Left lobe of liver (tissue), 2 donors: Measurements from ENCODE around the gene ELOVL5. TPM values are rescaled to one million over a fixed set of nuclear protein-coding genes. Genes with fewer than 3 reads are reported as not detected.
"Not testable (repeated sequence)": the region's sequence is repeated elsewhere in the genome, so short reads cannot be mapped to it uniquely, and the experiment has no call there.

Experiments
- ATAC-seq: fragments of 200-7000 bp; cut with Tn5 transposase; one replicate; pipeline ENCODE4 v1.9.1; 2020; ENCODE audit warnings: mild to moderate bottlenecking, moderate library complexity
- DNase-seq: peaks from one replicate; pipeline ENCODE4 v3.0.0-alpha.2; 2020; ENCODE audit warnings: low spot score
- total RNA-seq: library from RNA; stranded (reverse); gene quantifications from one replicate; pipeline ENCODE4 v1.2.1, GENCODE V29; 2021
- donor health status: DM: no; HTN: no; CAD: no; lungs with moderate emphysema.
- donor health status: DM: no; HTN: yes; CAD: no.

Gene ELOVL5
- total RNA-seq = 54.4 TPM

DNA sequence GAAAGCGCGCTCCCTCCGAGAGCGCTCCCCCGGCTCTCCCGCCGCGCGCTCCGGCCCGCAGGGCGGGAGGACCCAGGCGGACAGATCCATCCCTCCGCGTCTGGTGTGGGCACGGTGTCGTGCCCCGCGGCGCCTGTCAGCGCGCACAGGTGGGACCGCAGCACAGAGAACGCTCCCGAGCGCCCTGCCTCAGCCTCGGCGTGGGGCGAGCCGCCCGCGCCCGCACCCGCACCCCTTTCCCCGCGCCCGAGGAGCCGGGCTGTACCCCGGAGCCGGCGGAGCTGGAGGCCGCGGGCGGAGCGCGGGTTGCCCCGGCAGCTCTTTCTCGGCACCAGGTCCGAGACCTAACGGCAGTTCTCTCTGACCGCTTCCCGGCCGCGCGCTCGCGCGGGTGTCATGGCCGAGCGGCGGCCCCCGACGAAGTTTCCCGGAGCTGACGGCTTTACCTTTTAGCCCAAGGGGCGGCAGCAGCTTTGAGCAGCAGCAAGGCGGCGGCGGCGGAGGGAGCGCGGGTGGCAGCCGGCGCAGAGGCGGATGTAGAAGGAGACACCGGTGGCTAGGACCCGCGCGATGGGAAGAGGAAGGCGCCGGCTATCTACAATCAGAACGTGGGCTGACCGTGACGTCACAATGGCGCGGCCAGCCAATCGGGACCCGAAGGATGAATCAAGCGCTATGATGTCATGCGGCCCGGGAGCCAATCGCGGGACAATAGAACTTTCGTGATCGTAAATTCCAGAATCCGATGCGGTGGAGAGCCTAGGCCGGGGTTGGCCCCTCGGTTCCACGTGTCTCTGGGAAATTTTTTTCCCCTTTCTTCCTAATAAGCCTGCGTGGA lies at the start of gene ELOVL5:
ELOVL5 (minus strand) TSS at position 580 of the 838 bp plus-strand sequence. CDS start 53,251 bp downstream, outside the sequence.
- peak; percentile 76 for ATAC-seq
- peak; percentile 97 for DNase-seq

DNA sequence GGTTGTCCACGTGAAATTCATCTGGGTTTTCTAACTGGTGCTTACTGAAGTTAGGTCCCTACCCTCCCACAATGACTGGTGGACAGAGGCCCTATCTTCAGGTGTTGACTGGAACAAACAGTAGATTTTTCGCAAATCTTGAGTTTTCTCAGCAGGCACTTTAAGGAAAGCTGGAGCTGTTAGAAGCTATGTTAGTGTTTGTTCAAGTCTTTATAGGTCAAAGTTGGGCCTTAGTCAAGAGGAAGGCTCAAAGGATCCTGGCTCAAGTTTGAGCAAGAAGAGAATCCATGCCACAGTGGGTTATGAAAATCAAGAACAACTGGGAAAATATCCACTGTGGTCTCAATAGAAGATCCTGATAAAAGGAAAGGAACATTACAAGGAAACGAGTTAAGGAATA lies 48.5 kb upstream of the ELOVL5 start:
- no peak for DNase-seq
- ATAC-seq = no peak

DNA sequence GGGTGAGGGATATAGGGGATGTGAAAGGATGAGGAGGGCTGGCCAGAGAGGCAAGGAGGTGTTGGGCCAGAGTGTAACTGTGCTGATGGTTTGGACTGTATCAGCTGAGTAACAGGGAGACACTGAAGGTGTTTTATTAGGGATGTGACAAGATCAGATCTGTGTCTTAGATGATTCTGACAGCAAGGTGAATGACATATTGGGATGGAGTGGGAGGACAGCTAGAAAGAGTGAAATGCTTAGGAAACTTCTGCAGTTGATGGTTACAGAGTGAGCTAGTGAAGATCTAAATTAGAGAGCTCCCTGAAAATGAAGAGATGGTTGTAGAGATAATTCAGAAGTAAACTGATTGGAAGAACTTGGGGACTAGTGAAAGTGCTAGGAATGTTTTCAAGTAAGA lies 47.2 kb upstream of the ELOVL5 start:
- ATAC-seq = no peak
- DNase-seq = no peak

DNA sequence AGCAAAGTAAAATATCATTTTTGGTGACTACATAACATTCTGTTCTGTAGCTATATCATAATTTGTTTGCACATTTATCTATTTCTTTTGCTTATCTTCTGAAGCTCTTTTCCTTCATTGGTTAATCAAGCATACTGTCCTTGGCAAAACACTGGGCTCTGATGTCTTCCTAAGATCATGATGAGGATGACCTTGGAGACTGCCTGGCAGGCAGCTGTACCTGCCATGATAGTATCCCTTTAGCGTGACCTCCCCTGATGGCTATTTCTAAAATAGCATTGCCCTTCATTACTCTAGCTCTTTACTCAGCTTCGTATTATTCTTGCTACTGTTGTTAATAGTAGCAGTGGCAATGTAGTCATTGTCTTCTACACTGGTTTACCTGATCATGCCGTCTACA lies 46.0 kb upstream of the ELOVL5 start:
- no peak for ATAC-seq
- no peak for DNase-seq

- ATAC-seq (peak; percentile 100), DNase-seq (no peak)
Measured at GRCh38 chr6:53391170-53391569, 42.4 kb upstream of the ELOVL5 start.

DNA sequence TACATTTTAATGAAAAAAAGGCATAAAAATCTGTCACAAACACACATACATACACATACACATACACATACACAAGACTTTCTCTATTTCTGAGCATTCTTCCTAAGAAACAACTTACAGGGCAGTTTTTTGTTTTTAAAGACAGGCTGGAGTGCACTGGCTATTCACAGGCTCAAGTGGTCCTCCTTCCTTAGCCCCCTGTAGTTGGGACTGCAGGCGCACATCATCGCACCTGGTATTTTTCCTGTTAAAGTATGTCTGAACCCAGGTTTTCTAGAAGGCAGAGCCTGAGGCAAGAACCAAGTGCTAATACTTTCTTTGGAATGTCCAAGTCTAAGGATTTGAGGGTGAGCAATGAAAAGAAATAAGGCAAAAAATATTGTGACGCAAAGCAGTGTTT lies 41.3 kb upstream of the ELOVL5 start:
- no peak for ATAC-seq
- no peak for DNase-seq

DNA sequence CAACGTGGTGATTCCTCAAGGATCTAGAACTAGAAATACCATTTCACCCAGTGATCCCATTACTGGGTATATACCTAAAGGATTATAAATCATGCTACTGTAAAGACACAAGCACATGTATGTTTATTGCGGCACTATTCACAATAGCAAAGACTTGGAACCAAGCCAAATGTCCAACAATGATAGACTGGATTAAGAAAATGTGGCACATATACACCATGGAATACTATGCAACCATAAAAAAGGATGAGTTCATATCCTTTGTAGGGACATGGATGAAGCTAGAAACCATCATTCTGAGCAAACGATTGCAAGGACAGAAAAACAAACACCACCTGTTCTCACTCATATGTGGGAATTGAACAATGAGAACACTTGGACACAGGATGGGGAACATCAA lies 39.9 kb upstream of the ELOVL5 start:
- DNase-seq, ATAC-seq: not testable (repeated sequence)

- DNase-seq (no peak), ATAC-seq (no peak)
Measured at GRCh38 chr6:53382421-53382820, 33.7 kb upstream of the ELOVL5 start.

DNA sequence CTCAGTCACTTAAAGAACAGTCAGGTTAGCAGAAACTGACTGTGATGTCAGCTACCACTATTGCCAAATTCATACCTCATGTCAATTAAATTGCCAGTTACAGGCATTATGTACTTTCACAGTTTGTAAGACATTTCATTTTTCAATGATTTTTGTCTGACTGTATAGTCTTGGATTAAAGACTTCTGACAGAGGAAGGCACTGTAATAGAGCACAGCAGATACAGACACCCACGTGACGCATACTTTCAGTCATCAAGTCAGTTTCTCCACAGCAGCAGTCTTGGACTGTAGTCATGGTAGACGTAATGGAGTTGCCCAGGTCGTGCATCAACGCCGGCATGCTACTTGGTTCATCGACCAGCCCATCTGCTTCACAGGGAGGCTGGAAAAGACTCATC lies 29.5 kb upstream of the ELOVL5 start:
- ATAC-seq = no peak
- no peak for DNase-seq

- ATAC-seq = peak; percentile 41
- DNase-seq = no peak
Measured at GRCh38 chr6:53377793-53378192, 29.0 kb upstream of the ELOVL5 start.

DNA sequence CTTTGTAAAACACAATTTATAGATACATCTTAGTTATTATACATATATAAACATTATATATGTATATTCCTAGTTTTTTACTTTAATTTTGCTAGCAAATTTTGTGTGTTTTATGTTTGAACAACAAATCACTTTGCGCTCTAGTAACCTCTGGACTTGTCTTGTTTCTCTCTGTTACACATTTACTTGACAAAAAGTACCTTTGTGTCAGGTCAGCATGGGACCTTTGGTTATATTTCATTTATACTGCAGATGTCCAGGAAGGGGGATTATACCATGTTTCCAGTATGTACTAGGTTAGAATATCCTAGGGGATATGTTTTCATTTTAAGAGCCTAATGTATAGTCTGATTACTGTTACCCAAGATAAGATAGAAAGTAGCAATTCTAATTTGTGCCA lies 28.5 kb upstream of the ELOVL5 start:
- ATAC-seq = peak; percentile 89

GRCh38 chr6:53376661-53377226 lies 28.0 kb upstream of the ELOVL5 start:
- DNase-seq (no peak), ATAC-seq (peak; percentile 32)

More for the DNA sequence above, 28.5 kb upstream of the ELOVL5 start:
- no peak for DNase-seq

DNA sequence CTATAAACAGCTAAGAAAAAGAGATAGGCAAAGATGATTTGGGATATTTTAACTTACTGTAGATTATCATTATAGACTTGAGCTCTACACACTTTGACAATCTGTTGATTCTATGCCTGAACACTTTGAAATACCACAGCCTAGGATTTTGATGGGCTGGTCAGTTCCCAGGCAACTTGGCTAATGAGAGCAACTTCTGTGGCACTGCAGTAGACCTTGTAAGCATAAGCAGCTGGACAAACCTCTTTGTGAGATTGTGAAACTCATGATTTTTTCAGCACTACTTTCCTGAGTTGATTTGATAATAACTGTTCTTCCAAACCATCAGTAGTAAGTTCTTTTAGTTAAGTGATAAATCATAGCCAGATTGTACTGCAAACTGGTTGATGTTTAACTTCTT lies 27.1 kb upstream of the ELOVL5 start:
- ATAC-seq (peak; percentile 76), DNase-seq (no peak)

DNA sequence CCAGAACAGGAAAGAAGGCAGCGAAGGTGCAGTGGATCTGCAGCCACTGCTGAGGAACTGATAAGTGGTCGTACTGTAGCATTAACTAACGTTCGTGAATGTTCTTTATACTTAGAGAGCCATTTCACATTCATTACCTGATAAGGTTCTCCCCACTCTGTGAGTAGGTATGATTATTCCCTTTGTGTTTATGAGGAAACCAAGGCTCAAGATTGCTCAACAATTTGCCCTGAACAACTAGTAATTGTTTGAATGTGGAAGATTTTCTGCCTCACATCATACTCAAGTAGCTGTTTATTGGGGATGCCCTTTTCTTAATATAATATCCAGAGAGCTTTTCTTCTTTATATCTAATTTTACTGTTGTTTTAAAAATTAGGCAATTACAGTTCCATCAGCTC lies 24.9 kb upstream of the ELOVL5 start:
- ATAC-seq (no peak), DNase-seq (no peak)

- DNase-seq (no peak), ATAC-seq (no peak)
Measured at GRCh38 chr6:53369876-53370515, 21.2 kb upstream of the ELOVL5 start.

DNA sequence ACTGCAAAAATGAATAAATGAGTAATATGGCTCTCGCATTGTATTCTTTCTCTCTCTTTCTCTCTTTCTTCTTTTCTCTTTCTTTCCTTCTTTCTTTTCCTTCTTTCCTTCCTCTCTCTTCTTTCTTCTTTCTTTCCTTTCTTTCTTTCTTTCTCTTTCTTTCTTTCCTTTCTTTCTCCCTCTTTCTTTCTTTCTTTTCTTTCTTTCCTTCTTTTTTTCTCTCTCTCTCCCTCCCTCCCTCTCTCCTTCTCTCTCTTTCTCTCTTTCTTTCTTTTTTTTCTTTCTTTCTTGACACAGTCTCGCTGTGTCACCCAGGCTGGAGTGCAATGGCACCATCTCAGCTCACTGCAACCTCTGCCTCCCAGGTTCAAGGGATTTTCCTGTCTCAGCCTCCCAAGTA lies 20.3 kb upstream of the ELOVL5 start:
- no peak for DNase-seq
- ATAC-seq = no peak

DNA sequence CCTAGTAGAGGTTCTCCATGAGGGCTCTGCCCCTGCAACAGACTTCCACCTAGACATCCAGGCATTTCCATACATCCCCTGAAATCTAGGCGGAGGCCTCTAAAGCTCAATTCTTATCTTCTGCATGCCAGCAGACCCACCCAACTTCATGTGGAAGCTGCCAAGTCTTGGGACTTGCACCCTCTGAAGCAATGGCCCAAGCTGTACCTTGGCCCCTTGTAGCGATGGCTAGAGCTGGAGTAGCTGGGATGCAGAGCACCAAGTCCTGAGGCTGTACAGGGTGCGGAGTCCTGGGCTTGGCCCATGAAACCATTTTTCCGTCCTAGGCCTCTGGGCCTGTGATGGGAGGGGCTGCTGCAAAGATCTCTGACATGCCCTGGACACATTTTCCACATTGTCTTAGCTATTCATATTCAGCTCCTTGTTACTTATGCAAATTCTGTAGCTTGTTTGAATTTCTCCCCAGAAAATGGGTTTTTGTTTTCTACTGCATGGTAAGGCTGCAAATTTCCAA lies 17.4 kb upstream of the ELOVL5 start:
- ATAC-seq = no peak
- no peak for DNase-seq

- ATAC-seq (no peak), DNase-seq (no peak)
Measured at GRCh38 chr6:53363341-53364079, 14.8 kb upstream of the ELOVL5 start.

DNA sequence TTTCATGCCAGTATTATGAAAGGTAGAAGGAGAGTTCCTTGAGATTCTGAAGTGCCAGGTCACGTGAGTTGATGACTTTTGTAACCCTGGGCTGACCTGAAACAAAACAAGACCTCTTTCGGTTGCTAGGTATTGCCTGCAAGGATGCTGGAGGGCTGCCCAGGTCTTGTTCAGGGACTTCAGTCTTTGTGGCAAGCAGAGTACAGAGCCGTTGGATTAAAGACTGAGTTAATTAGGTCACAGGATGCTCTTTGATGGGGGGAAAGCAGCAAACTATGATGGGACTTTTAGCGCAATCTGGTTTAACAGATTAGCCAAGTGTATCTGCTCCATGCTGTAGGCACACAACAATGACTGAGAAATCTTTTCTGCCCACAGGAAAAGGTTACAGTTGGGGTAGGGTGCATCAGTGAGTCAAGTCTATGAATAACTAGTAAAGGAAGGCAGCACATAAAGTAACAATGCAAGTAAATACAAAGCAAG lies 12.8 kb upstream of the ELOVL5 start:
- DNase-seq (no peak), ATAC-seq (no peak)

DNA sequence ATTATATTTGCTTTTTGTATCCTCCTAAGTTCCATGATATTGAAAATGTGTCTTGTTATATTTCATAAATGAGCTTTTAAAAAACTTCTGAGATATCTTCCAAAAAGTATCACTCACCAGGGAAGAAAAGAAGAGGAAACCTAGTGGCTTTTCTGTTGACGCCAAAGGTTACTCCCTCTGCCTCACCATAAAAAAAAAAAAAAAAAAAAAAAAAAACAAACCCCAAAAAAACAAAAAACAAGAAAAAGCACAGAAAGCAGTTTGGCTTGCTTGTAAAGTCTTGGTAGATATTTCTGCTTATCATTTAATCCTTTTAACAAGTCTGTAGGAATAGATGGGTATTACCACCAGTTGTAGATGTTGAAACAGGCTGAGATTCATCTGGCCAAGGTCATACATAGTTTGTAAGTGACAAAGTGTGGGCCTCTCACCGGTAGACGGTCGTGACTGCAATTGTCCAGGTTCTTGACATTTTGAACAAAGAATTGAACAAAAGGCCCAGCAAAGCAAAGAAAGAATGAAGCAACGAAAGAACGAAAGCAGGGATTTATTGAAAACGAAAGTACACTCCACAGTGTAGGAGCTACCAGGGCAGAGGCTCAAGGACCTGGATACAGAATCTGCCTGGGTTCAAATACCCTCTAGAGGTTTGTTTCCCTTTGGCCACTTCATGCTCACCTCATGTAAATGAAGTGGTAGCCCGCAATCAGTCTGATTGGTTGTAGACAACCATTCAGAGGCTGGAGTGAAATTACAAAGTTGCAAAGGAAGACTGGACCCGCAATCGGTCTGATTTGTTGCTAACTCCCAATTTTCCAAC lies 11.6 kb upstream of the ELOVL5 start:
- DNase-seq = no peak
- ATAC-seq = no peak
